ENCODE results near the gene GSTM1.

GSTM1 gene

DNA sequence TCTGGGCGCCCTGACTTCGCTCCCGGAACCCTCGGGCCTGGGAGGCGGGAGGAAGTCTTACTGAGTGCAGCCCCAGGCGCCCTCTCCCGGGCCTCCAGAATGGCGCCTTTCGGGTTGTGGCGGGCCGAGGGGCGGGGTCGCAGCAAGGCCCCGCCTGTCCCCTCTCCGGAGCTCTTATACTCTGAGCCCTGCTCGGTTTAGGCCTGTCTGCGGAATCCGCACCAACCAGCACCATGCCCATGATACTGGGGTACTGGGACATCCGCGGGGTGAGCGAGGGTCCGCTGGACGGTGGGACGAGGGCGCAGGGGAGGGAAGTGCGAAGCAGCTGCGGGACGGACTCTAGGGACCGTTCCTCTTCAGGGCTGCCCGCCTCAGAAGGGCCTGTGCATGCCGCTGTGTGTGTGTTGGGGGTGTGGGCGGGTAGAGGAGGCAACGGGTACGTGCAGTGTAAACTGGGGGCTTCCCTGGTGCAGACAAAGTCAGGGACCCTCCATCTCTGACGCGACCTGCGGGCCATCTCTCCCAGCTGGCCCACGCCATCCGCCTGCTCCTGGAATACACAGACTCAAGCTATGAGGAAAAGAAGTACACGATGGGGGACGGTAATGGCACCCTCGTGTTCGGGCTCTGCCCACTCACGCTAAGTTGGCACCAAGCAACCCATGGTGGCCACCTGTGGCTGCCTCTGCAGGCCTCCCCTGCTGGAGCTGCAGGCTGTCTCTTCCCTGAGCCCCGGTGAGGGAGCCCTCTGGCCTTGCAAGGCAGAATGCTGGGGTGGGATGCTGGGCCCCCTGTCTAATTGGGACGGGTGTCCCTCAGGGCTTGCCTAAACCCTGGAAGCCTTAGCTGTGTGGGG, at the start of gene GSTM1:
TSS of gene GSTM1 (plus strand) at position 177 of the 859 bp plus-strand sequence. CDS start at position 234, 57 bp downstream.
- peak in 20 of 42 donors; percentile 63 to 95 (median 84) for DNase-seq
- intact Hi-C loops (cut with DNase I), result no loop called here

DNA sequence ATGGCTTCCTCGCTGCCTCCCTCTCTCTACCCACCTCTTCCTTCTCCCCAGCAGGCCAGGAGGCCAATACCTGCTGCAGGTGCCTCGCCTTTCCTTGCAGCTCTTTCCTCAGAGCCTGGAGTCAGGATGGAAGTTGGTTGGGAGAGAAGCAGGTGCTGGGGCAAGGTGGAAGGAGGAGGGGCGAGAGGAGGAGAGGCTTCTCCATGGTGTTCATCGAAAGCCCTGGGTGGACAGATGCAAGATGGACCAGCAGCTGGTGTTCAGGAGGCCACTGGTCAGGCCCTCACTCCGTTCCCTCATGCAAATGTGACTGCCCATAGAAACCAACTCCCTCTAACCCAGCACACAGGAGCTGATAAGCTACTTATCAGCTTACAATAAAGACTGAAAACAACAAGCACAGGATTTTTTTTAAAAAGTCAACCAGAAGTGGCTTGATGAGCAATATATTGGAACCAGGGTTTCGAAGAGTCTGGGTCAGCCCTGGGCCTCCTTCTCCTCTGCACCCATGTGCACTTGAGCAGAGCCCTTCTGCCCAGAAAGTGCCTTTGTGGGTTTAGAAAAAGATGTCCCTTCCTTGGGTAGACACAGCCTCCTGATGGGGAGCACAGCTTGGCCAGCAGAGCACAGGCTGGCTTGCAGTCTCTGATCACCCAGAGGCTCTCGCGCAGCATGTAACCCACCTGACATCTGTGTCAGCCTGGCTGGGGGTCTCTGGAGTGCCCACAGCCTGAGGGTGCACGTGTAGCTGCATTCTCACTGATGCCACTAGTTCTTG, 48.4 kb upstream of the GSTM1 start:
- intact Hi-C loops (cut with DNase I), result no loop called here
- peak in 5 of 42 donors; percentile 4 to 34 (median 15) for DNase-seq

DNA sequence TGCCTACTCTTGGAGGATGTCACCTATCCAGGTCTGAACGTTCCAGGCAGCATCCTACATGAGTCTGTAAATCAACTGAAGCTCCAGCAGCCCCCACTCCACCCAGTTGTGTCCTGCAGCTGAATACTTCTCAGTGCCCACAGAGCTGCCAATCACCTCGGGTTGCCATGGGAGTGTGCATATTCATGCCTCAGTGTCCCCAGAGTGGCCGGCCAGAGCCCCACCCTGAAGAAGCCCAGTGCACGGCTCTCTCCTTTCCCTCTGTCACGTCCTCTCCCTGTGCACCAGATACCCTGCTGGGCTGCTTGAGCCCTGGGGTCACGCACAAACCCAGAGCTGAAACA, 47.8 kb upstream of the GSTM1 start:
- intact Hi-C loops (cut with DNase I), result loop anchor here (5.0 to 10.0 kb wide), 2 partner anchors 137 to 345 kb away; partner anchors contain the start of gene AHCYL1
- peak in 8 of 42 donors; percentile 10 to 74 (median 34) for DNase-seq

DNA sequence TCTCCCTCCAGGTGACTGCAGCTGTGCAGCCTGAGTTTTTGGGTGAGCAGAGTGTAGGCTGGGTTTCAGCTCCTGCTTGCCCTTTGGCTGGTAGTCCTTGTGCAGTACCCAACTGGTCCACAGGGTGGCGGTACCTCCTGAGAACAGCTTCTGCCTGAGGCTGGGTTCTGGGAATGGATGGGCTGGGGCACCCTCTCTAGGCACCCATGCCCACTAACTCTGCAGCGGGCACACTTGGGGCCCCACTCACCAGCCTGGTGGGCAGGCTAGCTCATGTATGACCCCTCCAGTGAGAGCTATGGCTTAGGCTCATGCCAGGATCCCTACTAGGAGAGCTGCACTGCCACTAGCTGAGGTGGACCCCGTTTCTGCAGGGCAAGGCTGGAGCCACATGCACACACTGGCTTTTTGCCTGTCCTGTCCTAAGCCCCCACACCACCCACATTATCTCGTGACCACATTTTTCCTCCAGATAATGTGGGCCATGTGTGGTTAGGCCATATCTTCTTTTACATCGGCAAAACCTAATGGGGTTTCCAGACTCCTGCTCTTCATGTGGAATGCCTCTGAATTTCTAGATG, 47.2 kb upstream of the GSTM1 start:
- intact Hi-C loops (cut with DNase I), result loop anchor here (5.0 to 10.0 kb wide), 2 partner anchors 137 to 344 kb away; partner anchors contain the start of gene AHCYL1
- peak; percentile 68 to 97 (median 92) for DNase-seq

DNA sequence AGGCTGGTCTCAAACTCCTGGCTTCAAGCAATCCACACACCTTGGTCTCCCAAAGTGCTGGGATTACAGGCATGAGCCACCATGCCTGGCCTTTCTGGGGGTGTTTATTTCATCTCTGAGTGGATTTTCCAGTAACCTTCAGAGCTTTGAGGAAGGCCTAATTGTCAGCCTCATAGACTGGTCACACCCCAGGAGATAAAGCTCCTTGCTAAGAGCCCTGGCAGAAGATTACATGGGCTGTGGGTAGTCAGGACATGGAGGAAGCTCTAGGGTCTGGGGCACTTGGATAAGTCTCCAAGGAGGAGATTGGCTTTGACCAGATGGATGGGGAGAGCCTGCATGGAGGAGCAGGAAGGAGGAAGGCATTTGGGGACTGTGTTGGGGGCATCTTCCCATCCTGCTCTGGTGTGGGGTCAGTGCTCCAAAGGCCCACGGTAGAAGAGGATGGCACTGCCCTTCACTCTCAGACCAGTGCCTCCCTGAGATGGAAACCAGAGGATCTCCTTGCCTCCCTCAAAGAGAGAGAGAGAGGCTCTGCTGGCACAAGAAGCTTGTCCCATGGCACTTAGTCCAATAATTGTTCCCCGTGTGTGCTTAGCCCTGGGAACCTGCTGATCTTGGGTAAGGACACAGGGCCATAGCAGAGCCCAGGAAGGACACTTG, 46.4 kb upstream of the GSTM1 start:
- intact Hi-C loops (cut with DNase I), result loop anchor here (5.0 to 10.0 kb wide), 2 partner anchors 136 to 344 kb away; partner anchors contain the start of gene AHCYL1
- peak in 4 of 42 donors; percentile 0 to 6 (median 5) for DNase-seq

DNA sequence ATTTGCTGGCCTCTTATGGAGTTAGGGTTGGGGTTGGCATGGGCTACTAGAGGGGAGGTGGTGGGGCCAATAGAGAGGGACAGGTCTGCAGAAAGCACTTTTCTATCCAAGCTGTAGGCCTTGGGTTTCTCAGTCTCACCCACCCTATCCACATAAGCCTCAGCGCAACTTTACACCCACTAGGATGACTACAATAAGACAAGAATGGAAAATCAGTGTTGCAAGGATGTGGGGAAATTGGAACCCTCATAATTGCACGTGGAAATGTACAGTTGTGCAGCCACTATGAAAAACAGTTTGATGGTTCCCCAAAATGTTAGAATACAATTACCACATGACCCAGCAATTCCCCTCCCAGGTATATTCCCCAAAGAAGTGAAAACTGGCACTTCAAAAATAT, 45.8 kb upstream of the GSTM1 start:
- DNase-seq, result peak in 7 of 42 donors; percentile 1 to 47 (median 15)
- intact Hi-C loops (cut with DNase I), result loop anchor here (5.0 to 10.0 kb wide), 2 partner anchors 135 to 343 kb away; partner anchors contain the start of gene AHCYL1

DNA sequence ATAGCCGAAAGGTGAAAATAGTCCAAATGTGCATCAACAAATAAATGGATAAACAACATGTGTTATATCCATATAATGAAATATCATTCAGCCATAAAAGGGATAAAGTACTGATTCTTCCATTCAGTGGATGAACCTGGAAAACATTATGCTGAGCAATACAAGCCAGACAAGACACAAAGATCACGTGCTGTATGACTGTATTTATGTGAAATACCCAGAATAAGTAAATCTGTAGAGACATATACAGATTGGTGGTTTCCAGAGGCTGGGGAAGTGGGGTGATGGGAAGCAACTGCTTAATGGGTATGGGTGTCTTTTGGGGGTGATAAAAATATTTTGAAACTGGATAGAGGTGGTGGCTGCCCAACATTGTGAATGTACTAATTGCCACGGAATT, 45.0 kb upstream of the GSTM1 start:
- DNase-seq, result peak in 2 of 42 donors; percentile 6 to 24
- intact Hi-C loops (cut with DNase I), result loop anchor here (5.0 to 10.0 kb wide), 2 partner anchors 135 to 342 kb away; partner anchors contain the start of gene AHCYL1

DNA sequence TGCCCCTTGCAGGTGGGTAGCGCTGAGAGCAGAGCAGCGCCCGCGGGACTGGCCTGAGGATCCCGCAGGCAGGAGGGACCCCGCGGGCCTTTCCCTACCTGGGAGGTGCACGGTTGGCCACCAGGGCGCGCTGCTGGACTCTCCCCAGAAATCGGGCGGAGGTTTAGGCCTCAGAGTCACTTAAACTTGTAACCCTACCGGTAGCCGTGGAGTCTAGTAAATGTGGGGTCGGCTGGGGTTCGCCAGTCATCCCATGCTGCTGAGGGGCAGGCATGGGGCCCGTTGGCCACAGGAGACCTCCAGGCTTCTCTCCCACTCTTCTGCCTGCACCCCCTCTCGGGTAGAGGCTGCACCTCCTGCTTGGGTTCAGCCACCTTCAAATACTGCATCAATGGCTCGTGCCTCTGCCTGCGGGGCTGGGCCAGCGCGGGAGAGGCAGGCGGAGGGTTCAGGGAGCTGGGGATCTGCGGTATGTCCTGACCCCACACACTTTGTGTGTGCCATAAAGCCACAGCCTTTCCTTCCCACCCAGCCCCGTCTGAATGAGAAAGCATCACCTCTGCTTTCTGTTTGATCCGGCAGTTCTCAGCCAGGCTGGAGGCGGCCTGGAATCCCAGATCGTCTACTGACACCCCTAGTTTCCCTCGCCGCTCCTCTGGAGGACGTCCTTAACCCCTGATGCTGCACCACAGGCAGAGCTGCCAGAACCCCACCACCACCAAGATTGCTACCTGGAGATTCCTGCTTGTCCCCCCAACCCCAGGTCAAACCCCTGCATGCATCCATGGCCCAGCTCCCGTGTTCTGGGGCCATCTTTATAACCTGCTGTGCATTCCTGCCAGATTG, 44.0 kb upstream of the GSTM1 start:
- peak in 39 of 42 donors; percentile 33 to 87 (median 76) for DNase-seq
- intact Hi-C loops (cut with DNase I), result loop anchor here (5.0 to 10.0 kb wide), 2 partner anchors 134 to 341 kb away; partner anchors contain the start of gene AHCYL1

DNA sequence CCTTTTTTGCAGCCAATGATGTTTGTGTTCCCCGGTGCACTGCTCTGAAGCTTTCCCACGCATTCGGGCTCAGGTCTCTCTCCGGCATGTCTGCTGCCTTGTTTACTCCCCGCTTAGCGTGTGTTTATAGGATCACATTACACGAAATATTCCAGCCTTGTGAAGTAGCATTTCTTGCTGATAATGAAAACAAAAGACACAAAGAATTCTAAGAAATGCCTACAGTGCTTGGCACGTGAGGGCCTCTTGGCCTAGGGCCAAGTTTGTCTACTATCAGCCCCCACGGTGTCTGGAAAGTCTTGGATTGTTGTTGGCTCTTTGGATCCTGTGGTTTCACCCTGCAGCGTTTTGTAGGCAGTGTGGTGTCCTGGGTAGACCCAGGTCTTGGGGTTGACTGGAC, 42.9 kb upstream of the GSTM1 start:
- DNase-seq, result peak in 1 of 42 donors; percentile 16
- intact Hi-C loops (cut with DNase I), result loop anchor here (5.0 to 10.0 kb wide), 2 partner anchors 133 to 340 kb away; partner anchors contain the start of gene AHCYL1

DNA sequence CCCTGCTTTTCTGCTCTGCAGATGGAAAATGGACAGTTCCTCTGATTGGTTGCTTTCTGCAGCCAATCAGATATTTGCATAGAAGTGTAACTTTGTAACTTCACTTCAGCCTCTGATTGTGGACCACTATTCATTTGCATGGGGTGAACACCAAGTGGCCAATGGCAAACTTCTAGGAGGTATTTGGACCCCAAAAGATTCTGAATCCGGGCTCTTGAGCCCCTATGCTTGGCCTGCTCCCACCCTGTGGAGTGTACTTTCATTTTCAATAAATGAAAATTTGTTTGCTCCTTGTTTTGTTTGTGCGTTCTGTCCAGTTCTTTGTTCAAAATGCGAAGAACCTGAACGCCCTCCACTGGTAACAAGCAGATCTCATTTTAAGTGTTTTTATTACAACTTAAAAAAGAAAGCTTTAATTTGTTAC, 38.1 kb upstream of the GSTM1 start:
- intact Hi-C loops (cut with DNase I), result loop anchor here (10.0 kb wide), 1 partner anchor 335 kb away; the partner anchor contains the start of gene AHCYL1
- peak in 7 of 42 donors; percentile 3 to 47 (median 23) for DNase-seq

DNA sequence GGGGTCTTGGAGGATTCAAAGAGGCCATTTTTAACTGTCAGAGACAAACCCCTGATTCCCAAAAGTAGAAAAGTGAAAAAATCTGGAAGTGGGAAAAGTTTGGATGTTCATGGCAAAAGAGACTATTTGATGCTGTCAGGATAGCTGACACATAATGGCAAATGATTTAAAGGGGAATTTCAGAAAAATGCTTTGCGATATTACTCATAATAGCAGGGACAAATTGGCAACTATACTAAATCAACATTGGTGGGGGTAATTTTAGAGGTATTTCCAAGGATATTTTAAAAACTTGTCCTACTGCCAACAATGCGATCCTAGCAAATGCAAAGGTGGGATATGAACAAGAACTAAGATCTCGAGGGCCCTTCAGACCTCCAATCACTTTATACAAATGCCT, 37.0 kb upstream of the GSTM1 start:
- intact Hi-C loops (cut with DNase I), result no loop called here
- DNase-seq, result peak in 1 of 42 donors; percentile 24

DNA sequence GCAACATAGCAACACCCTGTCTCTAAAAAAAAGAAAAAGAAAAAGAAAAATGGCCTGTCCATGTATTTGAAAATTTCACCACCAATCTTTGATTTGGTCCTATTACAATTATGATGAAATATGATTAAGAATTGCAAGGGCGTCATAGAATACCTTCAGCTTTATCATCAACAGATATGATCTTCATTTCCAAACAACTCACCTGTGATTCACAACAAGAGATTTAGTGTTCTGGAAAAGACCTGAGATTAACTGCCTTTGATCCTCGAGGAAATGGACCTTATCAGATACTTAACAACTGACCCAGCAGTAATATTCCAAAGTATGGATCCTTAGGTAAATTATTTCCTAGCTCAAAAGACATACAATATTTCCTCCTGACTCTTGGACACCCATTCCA, 35.2 kb upstream of the GSTM1 start:
- intact Hi-C loops (cut with DNase I), result no loop called here
- no peak for DNase-seq

DNA sequence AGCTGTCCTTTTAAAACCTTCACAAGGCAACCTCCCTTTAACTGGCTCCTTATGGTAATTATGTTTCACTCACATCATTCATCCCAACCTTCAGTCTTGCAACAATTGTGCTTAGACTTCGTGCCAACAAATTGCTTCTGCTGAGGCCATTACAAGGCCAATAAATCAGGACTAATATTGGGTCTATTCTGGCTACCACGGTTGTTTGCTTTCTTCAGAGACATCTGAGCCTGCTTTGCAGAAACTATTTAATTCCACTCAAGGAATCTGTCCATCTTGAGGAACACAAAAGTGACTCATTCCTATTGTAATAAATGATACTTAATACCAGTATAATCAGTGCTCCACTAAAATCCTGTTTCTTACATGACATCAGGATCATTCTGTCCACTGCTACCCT, 34.3 kb upstream of the GSTM1 start:
- peak in 1 of 42 donors; percentile 7 for DNase-seq

DNA sequence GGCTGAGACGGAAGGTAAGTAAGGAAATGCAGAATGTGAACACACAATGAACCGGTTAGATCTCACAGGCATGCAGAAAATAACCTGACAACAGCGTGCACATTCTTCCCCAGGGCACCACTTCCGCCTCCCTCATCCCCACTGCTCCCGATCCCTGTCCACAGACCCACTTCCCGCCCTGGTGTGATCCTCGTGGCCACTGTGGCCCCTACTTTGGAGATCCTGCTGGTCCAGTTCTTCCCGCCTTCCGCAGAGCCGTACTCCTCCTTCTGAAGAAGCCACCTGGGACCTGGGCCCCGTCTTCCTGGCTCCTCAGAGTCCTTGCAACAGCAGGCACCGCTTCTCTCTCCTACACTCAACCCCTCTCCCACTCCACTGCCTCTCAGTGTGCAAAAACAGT, 33.1 kb upstream of the GSTM1 start:
- no peak for DNase-seq
- intact Hi-C loops (cut with DNase I), result no loop called here

More for the DNA sequence above, 34.3 kb upstream of the GSTM1 start:
- intact Hi-C loops (cut with DNase I), result no loop called here

DNA sequence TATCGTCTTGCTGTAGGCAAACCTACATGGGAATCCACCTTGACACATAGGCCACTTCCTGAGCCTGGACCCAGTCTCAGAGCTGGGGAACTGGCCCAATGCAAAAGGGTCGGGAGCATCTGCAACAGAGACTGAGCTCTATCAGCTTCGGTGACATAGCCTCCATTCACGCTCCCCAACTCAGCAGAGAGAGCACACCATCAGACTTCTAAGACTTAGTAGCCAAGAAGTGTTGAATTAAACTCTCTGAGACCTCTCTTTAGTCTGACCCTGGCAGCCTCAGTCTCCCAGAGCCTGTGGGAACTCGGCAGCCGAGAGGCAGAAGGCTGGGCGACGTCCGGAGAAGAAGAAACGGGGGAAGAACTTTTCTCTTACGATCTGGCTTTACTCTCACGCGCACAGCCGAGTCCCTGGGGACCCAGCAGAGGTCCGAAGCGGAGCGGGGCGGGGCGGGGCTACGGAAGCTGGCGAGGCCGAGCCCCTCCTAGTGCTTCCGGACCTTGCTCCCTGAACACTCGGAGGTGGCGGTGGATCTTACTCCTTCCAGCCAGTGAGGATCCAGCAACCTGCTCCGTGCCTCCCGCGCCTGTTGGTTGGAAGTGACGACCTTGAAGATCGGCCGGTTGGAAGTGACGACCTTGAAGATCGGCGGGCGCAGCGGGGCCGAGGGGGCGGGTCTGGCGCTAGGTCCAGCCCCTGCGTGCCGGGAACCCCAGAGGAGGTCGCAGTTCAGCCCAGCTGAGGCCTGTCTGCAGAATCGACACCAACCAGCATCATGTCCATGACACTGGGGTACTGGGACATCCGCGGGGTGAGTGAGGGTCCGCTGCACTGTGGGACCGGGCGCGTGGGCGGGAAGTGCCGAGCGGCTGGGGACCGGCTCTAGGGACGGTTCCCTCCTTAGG, 31.8 kb upstream of the GSTM1 start, which contains the start of gene GSTM4:
TSS of gene GSTM4 (plus strand) at position 485 of the 905 bp plus-strand sequence. CDS start at position 776, 291 bp downstream.
- intact Hi-C loops (cut with DNase I), result no loop called here
- peak; percentile 66 to 94 (median 83) for DNase-seq

DNA sequence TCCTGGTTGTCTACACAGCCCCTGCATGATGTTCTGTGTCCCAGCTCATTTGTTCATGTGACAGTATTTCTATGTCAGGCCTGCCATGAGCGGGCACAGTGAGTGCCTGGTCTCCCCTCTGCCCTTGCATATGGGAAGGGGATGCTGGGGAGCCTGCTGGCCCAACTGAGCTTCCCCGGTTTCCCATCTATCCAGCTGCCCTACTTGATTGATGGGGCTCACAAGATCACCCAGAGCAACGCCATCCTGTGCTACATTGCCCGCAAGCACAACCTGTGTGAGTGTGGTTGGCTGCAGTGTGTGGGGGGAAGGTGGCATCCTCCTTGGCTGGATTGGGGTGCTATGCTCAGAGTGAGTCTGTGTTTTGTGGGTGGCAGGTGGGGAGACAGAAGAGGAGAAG, 30.2 kb upstream of the GSTM1 start:
- intact Hi-C loops (cut with DNase I), result no loop called here
- DNase-seq, result peak in 1 of 42 donors; percentile 31
